Ovary (tissue), 10 donors: Measurements from ENCODE around the gene ACP6. TPM values are rescaled to one million over a fixed set of nuclear protein-coding genes. Genes with fewer than 3 reads are reported as not detected.

Experiments used
- DNase-seq, 5 donors: peaks; one replicate each; pipeline ENCODE4 v3.0.0-alpha.2; 2019 to 2020
- H3K27ac ChIP-seq, 2 donors: fragments of 200-600 bp; one replicate each; pipeline versions ENCODE4 v1.5.1 to v1.8.0; 2019 to 2022
- H3K27me3 ChIP-seq: fragments of 200-600 bp; one replicate; pipeline ENCODE4 v1.8.0; 2022
- H3K36me3 ChIP-seq: fragments of 200-600 bp; sonication (generic); one replicate; pipeline ENCODE4 v1.5.1; 2019
- H3K4me1 ChIP-seq: one replicate; pipeline ENCODE4 v1.8.1; 2013; ENCODE audit warnings: mild to moderate bottlenecking, moderate library complexity; ENCODE audit not compliant: insufficient read depth
- H3K4me3 ChIP-seq: fragments of 200-600 bp; sonication (generic); one replicate; pipeline ENCODE4 v1.5.1; 2017
- H3K9me3 ChIP-seq, 2 donors: fragments of 200-600 bp in 1 of 2; sonication (generic) in 1 of 2; one replicate each; pipeline versions ENCODE4 v1.5.1 to v1.8.1; 2013 to 2019; ENCODE audit warnings: mild to moderate bottlenecking in 1 of 2, moderate library complexity in 1 of 2
- EP300 ChIP-seq: sonication (generic); formaldehyde crosslinking; IDR thresholded peaks from one replicate; pipeline ENCODE4 v1.6.1; 2017; ENCODE audit warnings: antibody characterized with exemption
- POLR2A ChIP-seq: fragments of 450-650 bp; IDR thresholded peaks from one replicate; pipeline ENCODE4 v1.6.1; 2017; ENCODE audit warnings: antibody characterized with exemption, mild to moderate bottlenecking, moderate library complexity
- WGBS, 3 donors: extraction: QIAGEN DNeasy Blood & Tissue Kit in 1 of 3; methylation state at CpG; one replicate each; pipeline versions ENCODE4 v1.1.5 to v1.1.7; 2013 to 2017; 5-methylcytosine and 5-hydroxymethylcytosine counted together
- intact Hi-C, 4 donors: fragments of 100-400 bp; cut with DNase I; formaldehyde crosslinking; loops; one replicate each; pipeline versions ENCODE4 v1.11.0 to v1.15.1; 2022 to 2023
- long read RNA-seq, 3 donors: library from polyadenylated mRNA in 2 of 3; unstranded in 2 of 3; transcript quantifications; one replicate each; pipeline ENCODE4 v2.0.0 and lab custom pipeline, GENCODE V29; 2021 to 2026
- polyA plus RNA-seq, 2 donors: library from polyadenylated mRNA; stranded (reverse); fragments of 200-250 nt in 1 of 2; fragments of 350-450 nt in 1 of 2; fragmentation: Illumina TruSeq in 1 of 2; extraction: RNeasy Lipid Tissue Mini Kit (QIAGEN cat#74804) in 1 of 2; gene quantifications; one replicate each; pipeline ENCODE4 v1.2.3, GENCODE V29; 2013 to 2014
- total RNA-seq, 7 donors: library from RNA; depleted of rRNA in 2 of 7; stranded (reverse); fragments of >200 nt in 2 of 7; fragmentation: NEBNext Ultra II Directional in 3 of 7; extraction: Animal tissue kit (Norgen Biotek cat#: 25700) in 3 of 7; gene quantifications; one replicate each; pipeline versions ENCODE4 v1.1.0 to v1.2.4, GENCODE V29; 2016 to 2023
- TF ChIP-seq, protein P1 (sequence below), 3 donors: fragments of 450-650 bp in 2 of 3; fragments of 200-600 bp in 1 of 3; IDR thresholded peaks; one replicate each; pipeline versions ENCODE4 v1.5.1 to v1.8.0; 2016 to 2022; ENCODE audit warnings: antibody characterized with exemption in 3 of 3, mild to moderate bottlenecking in 1 of 3
- donor health status: DM: no; HTN: no; CAD: no; lungs with moderate emphysema.
- donor health status: DM: no; HTN: no; CAD: no.
- donor health status: Bipolar disorder and iron deficiency.
- donor health status: DM: yes; HTN: yes; CAD: no.
- donor health status: DM: no; HTN: no; CAD: no.
- donor health status: DM: yes; HTN: yes; CAD: no.

ACP6 gene
- 10 to 100 TPM; 14.5 to 23.8 (median 17.8) TPM for total RNA-seq
- 10 to 100 TPM in 1 of 2 donors, 1 to 10 TPM in 1; 8.0 to 28.1 TPM for polyA plus RNA-seq
- long read RNA-seq, donor 1, full-length matches to known transcripts: 32 of 59 reads
- long read RNA-seq, donor 1, partial matches to known transcripts: 6 of 59 reads
- long read RNA-seq, donor 1, other reads (novel, unspliced or antisense): 21 of 59 reads
- long read RNA-seq, donor 2, full-length matches to known transcripts: 3 of 3 reads
- long read RNA-seq, donor 2, partial matches to known transcripts: 0 of 3 reads
- long read RNA-seq, donor 2, other reads (novel, unspliced or antisense): 0 of 3 reads
- long read RNA-seq, donor 3, full-length matches to known transcripts: 16 of 31 reads
- long read RNA-seq, donor 3, partial matches to known transcripts: 6 of 31 reads
- long read RNA-seq, donor 3, other reads (novel, unspliced or antisense): 9 of 31 reads

DNA sequence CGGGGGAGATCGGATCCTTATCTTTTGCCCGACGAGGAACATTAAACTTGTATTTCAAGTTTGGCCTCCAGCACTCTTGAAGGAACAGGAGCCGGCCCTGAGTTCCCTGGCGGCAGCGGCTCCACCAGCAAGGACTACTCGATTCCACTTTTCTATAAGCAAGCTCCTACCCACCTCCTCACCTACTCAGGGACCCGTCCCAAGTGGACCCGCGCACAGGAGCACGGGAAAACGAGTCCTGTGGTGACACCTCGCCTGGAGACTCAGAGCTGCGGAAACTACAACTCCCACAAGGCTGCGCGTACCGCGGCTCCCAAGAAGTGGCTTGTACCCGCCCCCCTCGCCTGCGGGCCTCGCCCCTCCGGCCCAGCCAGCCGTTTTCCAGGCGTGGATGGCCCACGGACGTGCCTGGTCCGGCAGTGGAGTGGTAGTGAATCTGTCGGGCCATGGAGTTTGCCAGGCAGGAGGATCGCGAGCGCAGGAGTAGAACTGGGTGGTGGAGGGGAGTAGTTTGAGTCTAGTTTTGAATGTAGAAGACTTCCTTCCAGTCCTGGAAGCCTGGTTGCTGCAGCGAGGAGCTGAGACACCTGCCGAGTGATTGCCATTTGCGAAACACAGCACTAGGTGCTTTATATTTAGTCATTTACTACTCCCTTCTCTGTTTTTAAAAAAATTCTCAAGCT is at the start of gene ACP6:
TSS of gene ACP6 (minus strand) at position 206 of the 683 bp plus-strand sequence. CDS start 476 bp downstream, outside the sequence.
- Histone ChIP-seq H3K27me3 (no peaks in the 10 kb centered on the region), H3K27ac (peak within 1 kb of the TSS in 1 of 2 donors; percentile 71), H3K4me3 (peak within 1 kb of the TSS; percentile 79), H3K9me3 (no peaks in the 10 kb centered on the region), H3K4me1 (peaks cover 1% of the 10 kb centered on the region), H3K36me3 (no peaks in the 10 kb centered on the region)
- WGBS, 3 donors: 1 to 3% (median 2%) methylated on average over 32 to 36 of the region's 36 CpGs
- intact Hi-C loops: no loop called here
- peak; percentile 92 to 94 (median 93) for DNase-seq
- TF ChIP-seq EP300 (no peak), POLR2A (peak; percentile 31)

DNA sequence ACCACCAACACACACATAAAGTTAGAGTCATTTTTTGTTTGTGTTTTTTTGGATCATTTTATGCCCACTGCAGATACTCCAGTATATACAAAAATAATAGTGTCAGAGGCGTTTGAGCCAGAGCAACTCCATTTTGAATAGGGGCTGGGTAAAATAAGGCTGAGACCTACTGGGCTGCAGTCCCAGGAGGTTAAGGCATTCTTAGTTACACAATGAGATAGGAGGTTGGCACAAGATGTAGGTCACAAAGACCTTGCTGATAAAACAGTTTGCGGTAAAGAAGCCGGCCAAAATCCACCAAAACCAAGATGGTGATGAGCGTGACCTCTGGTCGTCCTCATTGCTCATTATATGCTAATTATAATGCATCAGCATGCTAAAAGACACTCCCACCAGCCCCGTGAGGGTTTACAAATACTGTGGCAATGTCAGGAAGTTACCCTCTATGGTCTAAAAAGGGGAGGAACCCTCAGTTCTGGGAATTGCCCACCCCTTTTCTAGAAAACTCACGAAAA is 49.4 kb upstream of the ACP6 start:
- Histone ChIP-seq H3K9me3 (no peaks in the 10 kb centered on the region), H3K4me1 (no peaks in the 10 kb centered on the region), H3K36me3 (no peaks in the 10 kb centered on the region), H3K4me3 (no peak overlapping the region), H3K27me3 (no peaks in the 10 kb centered on the region), H3K27ac (no peak overlapping the region)
- no peak for TF ChIP-seq POLR2A
- intact Hi-C loops: loop anchor here in 1 of 4 donors (5.0 kb wide), 1 partner anchor 173 kb away; no protein-coding TSS in a partner anchor
- no peak for DNase-seq
- WGBS, 3 donors: 55 to 87% (median 72%) methylated on average over 7 of the region's 7 CpGs

DNA sequence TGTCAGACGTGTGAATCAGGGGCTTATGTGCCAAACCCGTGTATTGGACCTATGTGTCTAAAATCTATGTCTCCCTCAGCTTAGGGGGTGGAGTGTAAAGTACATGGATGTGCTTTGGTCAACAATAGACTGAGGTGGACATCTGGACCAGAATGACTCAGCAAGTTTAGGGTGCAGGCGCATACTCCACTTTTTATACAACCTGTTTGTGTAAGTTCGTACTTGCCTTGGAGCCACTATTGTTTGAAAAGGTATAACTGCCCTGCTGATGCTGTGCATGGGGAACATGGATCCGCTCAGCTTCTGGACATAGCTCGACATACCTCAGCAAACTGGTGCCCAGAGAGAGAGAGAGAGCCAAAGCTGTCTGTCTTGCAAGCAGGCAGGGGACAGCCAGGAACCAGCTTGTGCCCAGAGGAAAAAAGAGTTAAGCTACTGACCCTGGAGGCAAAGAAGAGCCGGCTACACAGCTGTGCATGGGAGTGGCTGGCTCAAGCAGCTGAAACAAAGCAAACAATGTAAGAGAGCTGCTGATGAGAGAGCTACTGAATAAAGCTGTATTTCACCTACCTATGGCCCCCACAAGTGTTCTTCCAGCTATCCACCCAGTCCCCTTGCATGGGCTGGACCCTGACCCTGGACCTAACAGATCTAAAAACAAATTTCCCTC is 48.8 kb upstream of the ACP6 start:
- H3K27ac ChIP-seq: no peak overlapping the region
- WGBS, 3 donors: 83 to 85% (median 83%) methylated on average over 7 of the region's 7 CpGs

DNA sequence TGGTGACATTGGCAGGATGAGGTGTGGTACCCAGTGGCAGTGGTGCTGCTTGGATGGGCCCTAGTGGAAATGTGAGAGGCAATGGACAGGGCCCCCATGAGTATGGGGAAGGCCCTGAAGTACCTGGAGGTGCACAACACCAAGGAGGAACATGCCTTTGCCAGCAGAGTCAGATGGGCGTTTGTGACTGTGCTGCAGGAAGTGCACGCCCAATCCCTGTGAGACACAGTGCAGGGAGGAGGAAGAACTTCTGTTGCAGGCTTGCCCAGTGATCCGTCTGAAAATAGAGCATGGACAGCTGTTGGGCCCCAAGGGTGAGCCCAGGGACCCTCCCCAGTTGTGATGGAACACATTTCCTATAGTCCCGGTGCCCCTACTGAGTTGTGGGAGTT is 47.4 kb upstream of the ACP6 start:
- TF ChIP-seq POLR2A (no peak), EP300 (no peak)
- TF ChIP-seq, protein P1, sequence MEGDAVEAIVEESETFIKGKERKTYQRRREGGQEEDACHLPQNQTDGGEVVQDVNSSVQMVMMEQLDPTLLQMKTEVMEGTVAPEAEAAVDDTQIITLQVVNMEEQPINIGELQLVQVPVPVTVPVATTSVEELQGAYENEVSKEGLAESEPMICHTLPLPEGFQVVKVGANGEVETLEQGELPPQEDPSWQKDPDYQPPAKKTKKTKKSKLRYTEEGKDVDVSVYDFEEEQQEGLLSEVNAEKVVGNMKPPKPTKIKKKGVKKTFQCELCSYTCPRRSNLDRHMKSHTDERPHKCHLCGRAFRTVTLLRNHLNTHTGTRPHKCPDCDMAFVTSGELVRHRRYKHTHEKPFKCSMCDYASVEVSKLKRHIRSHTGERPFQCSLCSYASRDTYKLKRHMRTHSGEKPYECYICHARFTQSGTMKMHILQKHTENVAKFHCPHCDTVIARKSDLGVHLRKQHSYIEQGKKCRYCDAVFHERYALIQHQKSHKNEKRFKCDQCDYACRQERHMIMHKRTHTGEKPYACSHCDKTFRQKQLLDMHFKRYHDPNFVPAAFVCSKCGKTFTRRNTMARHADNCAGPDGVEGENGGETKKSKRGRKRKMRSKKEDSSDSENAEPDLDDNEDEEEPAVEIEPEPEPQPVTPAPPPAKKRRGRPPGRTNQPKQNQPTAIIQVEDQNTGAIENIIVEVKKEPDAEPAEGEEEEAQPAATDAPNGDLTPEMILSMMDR (IDR thresholded peaks at IDR 0.05): no peak
- no peaks in the 10 kb centered on the region for H3K9me3 ChIP-seq
- DNase-seq: no peak
- H3K36me3 ChIP-seq: no peaks in the 10 kb centered on the region
- intact Hi-C loops: no loop called here
- no peaks in the 10 kb centered on the region for H3K4me1 ChIP-seq
- no peaks in the 10 kb centered on the region for H3K27me3 ChIP-seq
- no peak overlapping the region for H3K4me3 ChIP-seq
- H3K27ac ChIP-seq: no peak overlapping the region
- 61 to 72% (median 69%) methylated on average over 4 of the region's 4 CpGs for WGBS, 3 donors

More for the DNA sequence above, 48.8 kb upstream of the ACP6 start:
- no peaks in the 10 kb centered on the region for H3K27me3 ChIP-seq
- no peaks in the 10 kb centered on the region for H3K9me3 ChIP-seq
- DNase-seq: no peak
- no peak overlapping the region for H3K4me3 ChIP-seq
- intact Hi-C loops: no loop called here
- no peaks in the 10 kb centered on the region for H3K4me1 ChIP-seq
- H3K36me3 ChIP-seq: no peaks in the 10 kb centered on the region
- TF ChIP-seq, protein P1 (IDR thresholded peaks at IDR 0.05): no peak
- TF ChIP-seq EP300: no peak
- no peak for TF ChIP-seq POLR2A

DNA sequence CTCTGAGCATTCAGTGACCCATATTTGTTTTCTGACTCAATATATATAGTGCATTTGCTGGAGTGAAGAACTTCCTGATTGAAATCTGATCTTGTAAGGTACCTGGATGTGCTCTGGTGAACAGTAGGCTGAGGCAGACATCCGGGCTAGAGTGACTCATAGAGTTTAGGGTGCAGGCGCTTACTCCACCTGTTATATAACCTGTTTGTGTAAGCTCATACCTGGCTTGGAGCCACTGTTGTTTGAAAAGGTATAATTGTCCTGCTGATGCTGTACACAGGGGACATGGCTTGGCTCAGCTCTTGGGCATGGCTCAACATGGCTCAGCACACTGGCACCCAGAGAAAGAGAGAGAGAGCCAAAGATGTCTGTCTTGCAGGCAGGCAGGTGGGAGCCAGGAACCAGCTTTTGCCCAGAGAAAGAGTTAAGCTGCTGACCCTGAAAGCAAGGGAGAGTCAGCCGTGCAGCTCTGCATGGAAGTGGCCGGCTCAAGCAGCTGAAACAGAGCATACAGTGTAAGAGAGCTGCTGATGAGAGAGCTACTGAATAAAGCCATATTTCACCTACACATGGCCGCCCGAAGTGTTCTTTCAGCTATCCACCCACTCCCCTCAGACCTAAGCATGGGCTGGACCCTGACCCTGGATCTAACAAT is 46.9 kb upstream of the ACP6 start:
- intact Hi-C loops: no loop called here
- no peaks in the 10 kb centered on the region for H3K27me3 ChIP-seq
- no peaks in the 10 kb centered on the region for H3K4me1 ChIP-seq
- H3K9me3 ChIP-seq: no peaks in the 10 kb centered on the region
- TF ChIP-seq, protein P1 (IDR thresholded peaks at IDR 0.05): no peak
- TF ChIP-seq EP300: no peak
- no peak for TF ChIP-seq POLR2A
- 69 to 84% (median 80%) methylated on average over 6 of the region's 6 CpGs for WGBS, 3 donors
- H3K4me3 ChIP-seq: no peak overlapping the region
- no peak overlapping the region for H3K27ac ChIP-seq
- no peak for DNase-seq
- H3K36me3 ChIP-seq: no peaks in the 10 kb centered on the region
